H9 (cell line): ENCODE data around the gene PHACTR2. TPM values are rescaled to one million over a fixed set of nuclear protein-coding genes. Genes with fewer than 3 reads are reported as not detected.

Experiments
- DNase-seq: peaks from one replicate; pipeline ENCODE4 v3.0.0-alpha.2; 2017
- H2AFZ ChIP-seq: one replicate; pipeline ENCODE4 v1.6.1; 2013; ENCODE audit warnings: mild to moderate bottlenecking, low read length, control low read depth, moderate library complexity
- H2AK5ac ChIP-seq: 2 replicates; pipeline ENCODE4 v1.6.1; 2013; ENCODE audit warnings: low read length, control low read depth, mixed read lengths; ENCODE audit not compliant: insufficient read length
- H2BK120ac ChIP-seq: one replicate; pipeline ENCODE4 v1.6.1; 2013; ENCODE audit warnings: low read depth, mild to moderate bottlenecking, low read length, control low read depth, inconsistent platforms; ENCODE audit not compliant: poor library complexity, severe bottlenecking
- H2BK12ac ChIP-seq: 2 replicates; pipeline ENCODE4 v1.6.1; 2013; ENCODE audit warnings: low read length, control low read depth, mixed read lengths, low read depth; ENCODE audit not compliant: insufficient read length
- H2BK15ac ChIP-seq: 2 replicates; pipeline ENCODE4 v1.6.1; 2013; ENCODE audit warnings: low read depth, low read length, control low read depth
- H2BK20ac ChIP-seq: one replicate; pipeline ENCODE4 v1.6.1; 2013; ENCODE audit warnings: low read depth, mild to moderate bottlenecking, low read length, control low read depth, inconsistent platforms; ENCODE audit not compliant: poor library complexity, severe bottlenecking
- H2BK5ac ChIP-seq: 2 replicates; pipeline ENCODE4 v1.6.1; 2013; ENCODE audit warnings: low read length, control low read depth, mixed read lengths; ENCODE audit not compliant: insufficient read length
- H3K14ac ChIP-seq: 2 replicates; pipeline ENCODE4 v1.6.1; 2013; ENCODE audit warnings: low read length, control low read depth; ENCODE audit not compliant: insufficient read depth
- H3K18ac ChIP-seq: 2 replicates; pipeline ENCODE4 v1.6.1; 2013; ENCODE audit warnings: low read depth, mild to moderate bottlenecking, mixed read lengths, low read length, control low read depth; ENCODE audit not compliant: insufficient read length
- H3K23ac ChIP-seq: 2 replicates; pipeline ENCODE4 v1.6.1; 2013; ENCODE audit warnings: low read length, control low read depth, mixed read lengths, low read depth; ENCODE audit not compliant: insufficient read length
- H3K23me2 ChIP-seq: 2 replicates; pipeline ENCODE4 v1.6.1; 2013; ENCODE audit warnings: low read depth, mild to moderate bottlenecking, mixed read lengths, low read length, control low read depth; ENCODE audit not compliant: insufficient read length, poor library complexity, severe bottlenecking
- H3K27ac ChIP-seq: 2 replicates; pipeline ENCODE4 v1.5.1; 2013; ENCODE audit warnings: low read length, control low read depth, mixed read lengths, low read depth; ENCODE audit not compliant: insufficient read length
- H3K27me3 ChIP-seq: 2 replicates; pipeline ENCODE4 v1.6.1; 2013; ENCODE audit warnings: low read length, control low read depth, inconsistent platforms; ENCODE audit not compliant: insufficient read depth
- H3K4ac ChIP-seq: 2 replicates; pipeline ENCODE4 v1.6.1; 2013; ENCODE audit warnings: low read depth, mild to moderate bottlenecking, control low read depth, inconsistent platforms, low read length, moderate library complexity
- H3K4me1 ChIP-seq: 2 replicates; pipeline ENCODE4 v1.6.1; 2013; ENCODE audit warnings: low read length, control low read depth, inconsistent platforms; ENCODE audit not compliant: insufficient read depth
- H3K4me2 ChIP-seq: 2 replicates; pipeline ENCODE4 v1.6.1; 2013; ENCODE audit warnings: low read length, control low read depth, mixed read lengths; ENCODE audit not compliant: insufficient read length, insufficient read depth
- H3K56ac ChIP-seq: 2 replicates; pipeline ENCODE4 v1.6.1; 2013; ENCODE audit warnings: low read depth, mild to moderate bottlenecking, mixed read lengths, low read length, control low read depth; ENCODE audit not compliant: insufficient read length
- H3K79me1 ChIP-seq: 2 replicates; pipeline ENCODE4 v1.6.1; 2013; ENCODE audit warnings: low read depth, mild to moderate bottlenecking, moderate library complexity, low read length, control low read depth, inconsistent platforms; ENCODE audit not compliant: insufficient read depth, poor library complexity, severe bottlenecking
- H3K79me2 ChIP-seq: 2 replicates; pipeline ENCODE4 v1.6.1; 2013; ENCODE audit warnings: low read length, control low read depth, inconsistent platforms; ENCODE audit not compliant: insufficient read depth
- H3K9ac ChIP-seq: 2 replicates; pipeline ENCODE4 v1.6.1; 2013; ENCODE audit warnings: low read length, control low read depth, mixed read lengths; ENCODE audit not compliant: insufficient read length; ENCODE audit errors: extremely low read depth
- H3K9me3 ChIP-seq: one replicate; pipeline ENCODE4 v1.6.1; 2013; ENCODE audit warnings: low read depth, low read length, inconsistent platforms; ENCODE audit not compliant: control insufficient read depth
- H3T11ph ChIP-seq: one replicate; pipeline ENCODE4 v1.6.1; 2013; ENCODE audit warnings: mild to moderate bottlenecking, low read length, control low read depth, inconsistent platforms
- H4K20me1 ChIP-seq: one replicate; pipeline ENCODE4 v1.6.1; 2013; ENCODE audit not compliant: control insufficient read depth, insufficient read length, insufficient read depth
- H4K5ac ChIP-seq: 2 replicates; pipeline ENCODE4 v1.6.1; 2013; ENCODE audit warnings: low read depth, mild to moderate bottlenecking, mixed read lengths, low read length, control low read depth; ENCODE audit not compliant: insufficient read length
- H4K8ac ChIP-seq: replicated peaks from 2 replicates; pipeline ENCODE4 v1.6.1; 2013; ENCODE audit warnings: low read length, control low read depth, mixed read lengths, low read depth; ENCODE audit not compliant: insufficient read length
- H4K91ac ChIP-seq: 2 replicates; pipeline ENCODE4 v1.6.1; 2013; ENCODE audit warnings: low read depth, mild to moderate bottlenecking, moderate library complexity, mixed read lengths, low read length, control low read depth; ENCODE audit not compliant: insufficient read length
- H3K27ac Mint-ChIP-seq, 3 experiments: 2 replicates in 2 of 3; 3 replicates in 1 of 3; pipeline ENCODE4 v1.8.0; 2020 to 2021; ENCODE audit warnings: mixed read lengths in 3 of 3, mild to moderate bottlenecking in 1 of 3, moderate library complexity in 1 of 3
- H3K27me3 Mint-ChIP-seq: 2 replicates; pipeline ENCODE4 v1.8.0; 2021; ENCODE audit warnings: low read depth, mild to moderate bottlenecking, moderate library complexity, mixed read lengths
- H3K36me3 Mint-ChIP-seq, 3 experiments: 2 replicates in 2 of 3; 3 replicates in 1 of 3; pipeline ENCODE4 v1.8.0; 2020 to 2021; ENCODE audit warnings: low read depth in 3 of 3, mixed read lengths in 3 of 3; ENCODE audit not compliant: insufficient read depth in 1 of 3
- H3K4me1 Mint-ChIP-seq, 2 experiments: 2 replicates each; pipeline ENCODE4 v1.8.0; 2020; ENCODE audit warnings: mixed read lengths in 2 of 2
- H3K4me3 Mint-ChIP-seq, 2 experiments: 2 replicates in 1 of 2; 3 replicates in 1 of 2; pipeline ENCODE4 v1.8.0; 2020 to 2021; ENCODE audit warnings: mild to moderate bottlenecking in 2 of 2, mixed read lengths in 2 of 2, moderate library complexity in 1 of 2
- H3K9me3 Mint-ChIP-seq, 2 experiments: 2 replicates in 1 of 2; 3 replicates in 1 of 2; pipeline ENCODE4 v1.8.0; 2020; ENCODE audit warnings: mild to moderate bottlenecking in 2 of 2, mixed read lengths in 2 of 2, moderate library complexity in 1 of 2
- WGBS: extraction: QIAGEN DNeasy Blood & Tissue Kit; methylation state at CpG from one replicate; pipeline ENCODE4 v1.1.7; 2013; ENCODE audit warnings: missing lambda C conversion rate, low lambda C conversion rate, mixed read lengths; ENCODE audit not compliant: insufficient read length; ENCODE audit errors: extremely low coverage; 5-methylcytosine and 5-hydroxymethylcytosine counted together
- total RNA-seq: library from RNA; stranded (reverse); gene quantifications from 2 replicates; pipeline ENCODE4 v1.2.1, GENCODE V29; 2021
- TF ChIP-seq, protein P1 (sequence below): fragments of 200-600 bp; sonication (generic); conservative IDR thresholded peaks from 3 replicates; pipeline ENCODE4 v1.8.0; 2021; ENCODE audit warnings: antibody characterized with exemption, mild to moderate bottlenecking

PHACTR2 gene
- total RNA-seq, 1 experiment from 2014 or later = 131 TPM

- TF ChIP-seq, protein P1, sequence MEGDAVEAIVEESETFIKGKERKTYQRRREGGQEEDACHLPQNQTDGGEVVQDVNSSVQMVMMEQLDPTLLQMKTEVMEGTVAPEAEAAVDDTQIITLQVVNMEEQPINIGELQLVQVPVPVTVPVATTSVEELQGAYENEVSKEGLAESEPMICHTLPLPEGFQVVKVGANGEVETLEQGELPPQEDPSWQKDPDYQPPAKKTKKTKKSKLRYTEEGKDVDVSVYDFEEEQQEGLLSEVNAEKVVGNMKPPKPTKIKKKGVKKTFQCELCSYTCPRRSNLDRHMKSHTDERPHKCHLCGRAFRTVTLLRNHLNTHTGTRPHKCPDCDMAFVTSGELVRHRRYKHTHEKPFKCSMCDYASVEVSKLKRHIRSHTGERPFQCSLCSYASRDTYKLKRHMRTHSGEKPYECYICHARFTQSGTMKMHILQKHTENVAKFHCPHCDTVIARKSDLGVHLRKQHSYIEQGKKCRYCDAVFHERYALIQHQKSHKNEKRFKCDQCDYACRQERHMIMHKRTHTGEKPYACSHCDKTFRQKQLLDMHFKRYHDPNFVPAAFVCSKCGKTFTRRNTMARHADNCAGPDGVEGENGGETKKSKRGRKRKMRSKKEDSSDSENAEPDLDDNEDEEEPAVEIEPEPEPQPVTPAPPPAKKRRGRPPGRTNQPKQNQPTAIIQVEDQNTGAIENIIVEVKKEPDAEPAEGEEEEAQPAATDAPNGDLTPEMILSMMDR = no peak
- H3K27ac Mint-ChIP-seq = no peak overlapping the region
- H4K8ac ChIP-seq = no peak overlapping the region
- H2BK5ac ChIP-seq = no peak overlapping the region
- H4K20me1 ChIP-seq = no peaks in the 10 kb centered on the region
- H3K4ac ChIP-seq = no peak overlapping the region
- peaks cover 12 to 15% of the 10 kb centered on the region in 2 experiments for H3K9me3 Mint-ChIP-seq
- no peak overlapping the region for H3K9ac ChIP-seq
- no peak overlapping the region for H3K23ac ChIP-seq
- H4K91ac ChIP-seq = no peak overlapping the region
- H3K4me1 Mint-ChIP-seq = peaks cover 47 to 59% of the 10 kb centered on the region in 2 experiments
- H2BK120ac ChIP-seq = no peak overlapping the region
- no peak overlapping the region for H2BK20ac ChIP-seq
- H4K5ac ChIP-seq = no peak overlapping the region
- no peak overlapping the region for H3K56ac ChIP-seq
- peaks cover 24 to 33% (median 33%) of the 10 kb centered on the region in 3 experiments for H3K36me3 Mint-ChIP-seq
- peaks cover 4% of the 10 kb centered on the region; the same call in 1 of the 2 replicates for H3K4me1 ChIP-seq
- no peak overlapping the region for H2AK5ac ChIP-seq
- peaks cover 6% of the 10 kb centered on the region for H3K79me1 ChIP-seq
- H3K27ac ChIP-seq = no peak overlapping the region
- no peak for DNase-seq
- no peak overlapping the region for H2BK12ac ChIP-seq
- no peaks in the 10 kb centered on the region for H3K27me3 Mint-ChIP-seq
- no peak overlapping the region for H3K4me2 ChIP-seq
- no peaks in the 10 kb centered on the region for H3K27me3 ChIP-seq
- no peak overlapping the region for H3K14ac ChIP-seq
- H3T11ph ChIP-seq = no peak overlapping the region
- WGBS = no CpG with 5 or more reads among the region's 6 CpGs
- H2AFZ ChIP-seq = no peak overlapping the region
- no peaks in the 10 kb centered on the region for H3K23me2 ChIP-seq
- no peak overlapping the region for H3K18ac ChIP-seq
- H2BK15ac ChIP-seq = no peak overlapping the region
- H3K9me3 ChIP-seq = no peaks in the 10 kb centered on the region
- no peak overlapping the region for H3K4me3 Mint-ChIP-seq
- H3K79me2 ChIP-seq = peaks cover 31% of the 10 kb centered on the region; the same call in 1 of the 2 replicates
Measured at GRCh38 chr6:143685653-143686052, 7.9 kb downstream of the PHACTR2 start.
